GM12878 (cell line): ENCODE measurements around the gene KIF1C. TPM values are rescaled to one million over a fixed set of nuclear protein-coding genes. Genes with fewer than 3 reads are reported as not detected.

ENCODE experiments used
- CEBPB ChIP-seq, 2 experiments: fragments of 150-350 bp in 1 of 2; IDR thresholded peaks; 2 replicates each; pipeline ENCODE4 v1.6.1; 2012 to 2014; ENCODE audit warnings: low read depth in 2 of 2, low read length in 2 of 2, borderline replicate concordance in 1 of 2, inconsistent platforms in 1 of 2
- CREB1 ChIP-seq: IDR thresholded peaks from 2 replicates; pipeline ENCODE4 v1.6.1; 2012; ENCODE audit warnings: low read depth, mild to moderate bottlenecking, inconsistent platforms
- DPF2 ChIP-seq: fragments of 450-650 bp; IDR thresholded peaks from 2 replicates; pipeline ENCODE4 v1.6.1; 2017; ENCODE audit warnings: mild to moderate bottlenecking
- EGR1 ChIP-seq, 2 experiments: IDR thresholded peaks; 1 replicate in 1 of 2; 2 replicates in 1 of 2; pipeline ENCODE4 v1.6.1; 2011 to 2012; ENCODE audit warnings: low read depth in 2 of 2, low read length in 2 of 2, borderline replicate concordance in 1 of 2, mild to moderate bottlenecking in 1 of 2, moderate library complexity in 1 of 2
- FOXM1 ChIP-seq: IDR thresholded peaks from 2 replicates; pipeline ENCODE4 v1.6.1; 2012; ENCODE audit warnings: low read depth, mild to moderate bottlenecking, inconsistent platforms, low read length, moderate library complexity
- IKZF1 ChIP-seq: fragments of 450-650 bp; conservative IDR thresholded peaks from 2 replicates; pipeline ENCODE4 v1.6.1; 2017; ENCODE audit warnings: antibody characterized with exemption, mild to moderate bottlenecking
- JUNB ChIP-seq: IDR thresholded peaks from 2 replicates; pipeline ENCODE4 v1.6.1; 2016; ENCODE audit warnings: antibody characterized with exemption, mild to moderate bottlenecking
- LARP7 ChIP-seq: fragments of 450-650 bp; IDR thresholded peaks from 2 replicates; pipeline ENCODE4 v1.6.1; 2017; ENCODE audit warnings: mild to moderate bottlenecking
- MTA2 ChIP-seq: fragments of 450-650 bp; IDR thresholded peaks from 2 replicates; pipeline ENCODE4 v1.6.1; 2016; ENCODE audit warnings: low read depth, mild to moderate bottlenecking, moderate library complexity
- MXI1 ChIP-seq: fragments of 150-350 bp; IDR thresholded peaks from 2 replicates; pipeline ENCODE4 v1.6.1; 2011; ENCODE audit warnings: low read depth, mild to moderate bottlenecking, inconsistent platforms, low read length, improper control_type of control experiment
- NBN ChIP-seq: fragments of 450-650 bp; IDR thresholded peaks from 2 replicates; pipeline ENCODE4 v1.6.1; 2016
- NR2C1 ChIP-seq: fragments of 450-650 bp; IDR thresholded peaks from 2 replicates; pipeline ENCODE4 v1.6.1; 2017; ENCODE audit warnings: antibody characterized with exemption, mild to moderate bottlenecking, moderate library complexity
- PAX8 ChIP-seq: fragments of 450-650 bp; IDR thresholded peaks from 2 replicates; pipeline ENCODE4 v1.6.1; 2017; ENCODE audit warnings: mild to moderate bottlenecking, moderate library complexity
- POLR2AphosphoS2 ChIP-seq: IDR thresholded peaks from 2 replicates; pipeline ENCODE4 v1.6.1; 2011; ENCODE audit warnings: low read depth, mild to moderate bottlenecking, low read length, improper control_type of control experiment, moderate library complexity
- RAD21 ChIP-seq: IDR thresholded peaks from 2 replicates; pipeline ENCODE4 v1.6.1; 2011; ENCODE audit warnings: mild to moderate bottlenecking, low read depth, low read length, moderate library complexity; ENCODE audit not compliant: insufficient read depth
- RAD51 ChIP-seq: fragments of 450-650 bp; IDR thresholded peaks from 2 replicates; pipeline ENCODE4 v1.6.1; 2016; ENCODE audit warnings: moderate library complexity, mild to moderate bottlenecking, inconsistent platforms
- RUNX3 ChIP-seq: IDR thresholded peaks from 2 replicates; pipeline ENCODE4 v1.6.1; 2012; ENCODE audit warnings: low read length, inconsistent platforms
- SMAD5 ChIP-seq: IDR thresholded peaks from 2 replicates; pipeline ENCODE4 v1.6.1; 2016; ENCODE audit warnings: antibody characterized with exemption, low read depth
- SMC3 ChIP-seq: IDR thresholded peaks from 2 replicates; pipeline ENCODE4 v1.6.1; 2011; ENCODE audit warnings: low read length, improper control_type of control experiment, borderline replicate concordance
- SP1 ChIP-seq: IDR thresholded peaks from one replicate; pipeline ENCODE4 v1.6.1; 2011; ENCODE audit warnings: low read depth, low read length
- STAT1 ChIP-seq: fragments of 450-650 bp; conservative IDR thresholded peaks from 2 replicates; pipeline ENCODE4 v1.6.1; 2014; ENCODE audit warnings: antibody characterized with exemption, mild to moderate bottlenecking
- TARDBP ChIP-seq: IDR thresholded peaks from 2 replicates; pipeline ENCODE4 v1.6.1; 2016; ENCODE audit warnings: borderline replicate concordance
- polyA plus RNA-seq, 11 experiments: library from polyadenylated mRNA; depleted of rRNA in 4 of 11; unstranded in 6 of 11; stranded (reverse) in 5 of 11; fragments of >200 nt; fragmentation: Nextera tagmentation in 4 of 11; fragmentation: Illumina TruSeq in 1 of 11; extraction: Ambion mirVana in 4 of 11; extraction: Trizol in 1 of 11; gene quantifications; 1 replicate in 1 of 11; 2 replicates in 10 of 11; pipeline versions ENCODE4 v1.2.1 to v1.2.3, GENCODE V29; 2011 to 2016; ENCODE audit warnings: inconsistent platforms in 2 of 11, missing spikeins in 2 of 11, low read depth in 1 of 11
- total RNA-seq, 4 experiments: library from RNA; depleted of rRNA in 3 of 4; stranded (reverse); fragments of >200 nt in 3 of 4; fragmentation: Illumina TruSeq in 1 of 4; extraction: Trizol in 1 of 4; gene quantifications; 2 replicates each; pipeline versions ENCODE4 v1.2.1 to v1.2.3, GENCODE V29; 2013 to 2021
- TF ChIP-seq, protein P1 (sequence below): IDR thresholded peaks from 2 replicates; pipeline ENCODE4 v1.6.1; 2012; ENCODE audit warnings: low read depth, low read length, improper control_type of control experiment
- TF ChIP-seq, protein P2 (sequence below): fragments of 450-650 bp; IDR thresholded peaks from 2 replicates; pipeline ENCODE4 v1.6.1; 2018; ENCODE audit warnings: borderline replicate concordance, mild to moderate bottlenecking; ENCODE audit not compliant: partially characterized antibody
- TF ChIP-seq, protein P3 (sequence below): fragments of 450-650 bp; IDR thresholded peaks from 2 replicates; pipeline ENCODE4 v1.6.1; 2017; ENCODE audit warnings: mild to moderate bottlenecking
- TF ChIP-seq, protein P4 (sequence below): IDR thresholded peaks from 2 replicates; pipeline ENCODE4 v1.6.1; 2012; ENCODE audit warnings: low read depth, low read length, improper control_type of control experiment
- TF ChIP-seq, protein P5 (sequence below): fragments of 450-650 bp; IDR thresholded peaks from 2 replicates; pipeline ENCODE4 v1.6.1; 2016; ENCODE audit warnings: mild to moderate bottlenecking

Gene KIF1C
- total and polyA plus RNA-seq, 10 of the 15 experiments (the other 5 are each of a cell fraction or from before 2014, with no cell fraction given), result 1.4 to 65.9 (median 21.1) TPM

DNA sequence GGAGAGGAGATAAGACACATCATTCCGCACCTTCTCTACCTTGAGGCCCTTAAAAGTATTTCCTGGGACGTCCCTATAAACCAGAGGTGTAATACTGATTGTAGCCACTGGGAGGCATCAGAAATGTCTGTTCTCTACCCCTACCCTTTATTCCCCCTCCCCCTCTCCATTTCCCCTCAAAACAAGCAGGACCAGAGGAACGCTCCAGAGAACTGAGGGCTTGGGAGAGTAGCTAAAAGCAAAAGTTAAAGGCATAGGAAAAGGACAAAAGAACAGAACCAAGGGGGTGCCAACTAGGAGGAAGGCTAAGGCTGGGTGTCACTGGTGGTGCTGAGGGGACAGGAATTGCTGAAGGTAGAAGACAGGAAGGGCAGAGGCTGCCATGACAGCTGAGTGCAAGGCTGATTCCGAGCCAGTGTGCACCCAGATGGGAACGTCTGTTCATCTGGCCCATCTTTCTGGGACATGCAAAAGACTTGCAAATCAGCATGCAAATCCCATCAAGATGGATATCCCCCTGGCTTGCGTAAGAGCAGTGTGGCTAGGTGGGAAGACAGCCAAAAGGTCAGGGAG is 17.0 kb upstream of the KIF1C start (continued):
- TF ChIP-seq MXI1 (no peak), EGR1 (IDR thresholded peaks at IDR 0.05; ENCODE audit: borderline replicate concordance in 1 of 2, low read depth in 2 of 2, low read length in 2 of 2) (no peak), JUNB (no peak), SMC3 (peak; percentile 88), LARP7 (no peak), PAX8 (no peak), POLR2AphosphoS2 (no peak), IKZF1 (no peak), FOXM1 (no peak; the same call in 1 of the 2 replicates), DPF2 (no peak), SP1 (no peak), TARDBP (no peak), RUNX3 (0 out of 2 replicates have a peak, but pooled peaks have one; percentile 13), SMAD5 (no peak), NR2C1 (no peak), MTA2 (no peak), RAD51 (no peak), CEBPB (IDR thresholded peaks at IDR 0.05; ENCODE audit: borderline replicate concordance in 1 of 2, low read depth in 2 of 2, low read length in 2 of 2) (no peak), STAT1 (no peak), NBN (0 out of 2 replicates have a peak, but pooled peaks have one; percentile 26), CREB1 (no peak), RAD21 (peak; percentile 65)
- TF ChIP-seq, protein P1, sequence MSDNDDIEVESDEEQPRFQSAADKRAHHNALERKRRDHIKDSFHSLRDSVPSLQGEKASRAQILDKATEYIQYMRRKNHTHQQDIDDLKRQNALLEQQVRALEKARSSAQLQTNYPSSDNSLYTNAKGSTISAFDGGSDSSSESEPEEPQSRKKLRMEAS, result no peak
- TF ChIP-seq, protein P2, sequence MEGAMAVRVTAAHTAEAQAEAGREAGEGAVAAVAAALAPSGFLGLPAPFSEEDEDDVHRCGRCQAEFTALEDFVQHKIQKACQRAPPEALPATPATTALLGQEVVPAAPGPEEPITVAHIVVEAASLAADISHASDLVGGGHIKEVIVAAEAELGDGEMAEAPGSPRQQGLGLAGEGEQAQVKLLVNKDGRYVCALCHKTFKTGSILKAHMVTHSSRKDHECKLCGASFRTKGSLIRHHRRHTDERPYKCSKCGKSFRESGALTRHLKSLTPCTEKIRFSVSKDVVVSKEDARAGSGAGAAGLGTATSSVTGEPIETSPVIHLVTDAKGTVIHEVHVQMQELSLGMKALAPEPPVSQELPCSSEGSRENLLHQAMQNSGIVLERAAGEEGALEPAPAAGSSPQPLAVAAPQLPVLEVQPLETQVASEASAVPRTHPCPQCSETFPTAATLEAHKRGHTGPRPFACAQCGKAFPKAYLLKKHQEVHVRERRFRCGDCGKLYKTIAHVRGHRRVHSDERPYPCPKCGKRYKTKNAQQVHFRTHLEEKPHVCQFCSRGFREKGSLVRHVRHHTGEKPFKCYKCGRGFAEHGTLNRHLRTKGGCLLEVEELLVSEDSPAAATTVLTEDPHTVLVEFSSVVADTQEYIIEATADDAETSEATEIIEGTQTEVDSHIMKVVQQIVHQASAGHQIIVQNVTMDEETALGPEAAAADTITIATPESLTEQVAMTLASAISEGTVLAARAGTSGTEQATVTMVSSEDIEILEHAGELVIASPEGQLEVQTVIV, result no peak
- TF ChIP-seq, protein P3, sequence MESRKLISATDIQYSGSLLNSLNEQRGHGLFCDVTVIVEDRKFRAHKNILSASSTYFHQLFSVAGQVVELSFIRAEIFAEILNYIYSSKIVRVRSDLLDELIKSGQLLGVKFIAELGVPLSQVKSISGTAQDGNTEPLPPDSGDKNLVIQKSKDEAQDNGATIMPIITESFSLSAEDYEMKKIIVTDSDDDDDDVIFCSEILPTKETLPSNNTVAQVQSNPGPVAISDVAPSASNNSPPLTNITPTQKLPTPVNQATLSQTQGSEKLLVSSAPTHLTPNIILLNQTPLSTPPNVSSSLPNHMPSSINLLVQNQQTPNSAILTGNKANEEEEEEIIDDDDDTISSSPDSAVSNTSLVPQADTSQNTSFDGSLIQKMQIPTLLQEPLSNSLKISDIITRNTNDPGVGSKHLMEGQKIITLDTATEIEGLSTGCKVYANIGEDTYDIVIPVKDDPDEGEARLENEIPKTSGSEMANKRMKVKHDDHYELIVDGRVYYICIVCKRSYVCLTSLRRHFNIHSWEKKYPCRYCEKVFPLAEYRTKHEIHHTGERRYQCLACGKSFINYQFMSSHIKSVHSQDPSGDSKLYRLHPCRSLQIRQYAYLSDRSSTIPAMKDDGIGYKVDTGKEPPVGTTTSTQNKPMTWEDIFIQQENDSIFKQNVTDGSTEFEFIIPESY, result no peak
- TF ChIP-seq, protein P4, sequence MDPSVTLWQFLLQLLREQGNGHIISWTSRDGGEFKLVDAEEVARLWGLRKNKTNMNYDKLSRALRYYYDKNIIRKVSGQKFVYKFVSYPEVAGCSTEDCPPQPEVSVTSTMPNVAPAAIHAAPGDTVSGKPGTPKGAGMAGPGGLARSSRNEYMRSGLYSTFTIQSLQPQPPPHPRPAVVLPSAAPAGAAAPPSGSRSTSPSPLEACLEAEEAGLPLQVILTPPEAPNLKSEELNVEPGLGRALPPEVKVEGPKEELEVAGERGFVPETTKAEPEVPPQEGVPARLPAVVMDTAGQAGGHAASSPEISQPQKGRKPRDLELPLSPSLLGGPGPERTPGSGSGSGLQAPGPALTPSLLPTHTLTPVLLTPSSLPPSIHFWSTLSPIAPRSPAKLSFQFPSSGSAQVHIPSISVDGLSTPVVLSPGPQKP, result 0 out of 2 replicates have a peak, but pooled peaks have one; percentile 58
- TF ChIP-seq, protein P5, sequence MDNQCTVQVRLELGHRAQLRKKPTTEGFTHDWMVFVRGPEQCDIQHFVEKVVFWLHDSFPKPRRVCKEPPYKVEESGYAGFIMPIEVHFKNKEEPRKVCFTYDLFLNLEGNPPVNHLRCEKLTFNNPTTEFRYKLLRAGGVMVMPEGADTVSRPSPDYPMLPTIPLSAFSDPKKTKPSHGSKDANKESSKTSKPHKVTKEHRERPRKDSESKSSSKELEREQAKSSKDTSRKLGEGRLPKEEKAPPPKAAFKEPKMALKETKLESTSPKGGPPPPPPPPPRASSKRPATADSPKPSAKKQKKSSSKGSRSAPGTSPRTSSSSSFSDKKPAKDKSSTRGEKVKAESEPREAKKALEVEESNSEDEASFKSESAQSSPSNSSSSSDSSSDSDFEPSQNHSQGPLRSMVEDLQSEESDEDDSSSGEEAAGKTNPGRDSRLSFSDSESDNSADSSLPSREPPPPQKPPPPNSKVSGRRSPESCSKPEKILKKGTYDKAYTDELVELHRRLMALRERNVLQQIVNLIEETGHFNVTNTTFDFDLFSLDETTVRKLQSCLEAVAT, result no peak
